H1 (cell line): ENCODE measurements around the gene ENAH. TPM values are rescaled to one million over a fixed set of nuclear protein-coding genes. Genes with fewer than 3 reads are reported as not detected.

ENCODE experiments used
- CTCF ChIA-PET: fragments of 300-600 bp; sonication (Branson Sonifier 250); formaldehyde crosslinking; loops from one replicate; lab custom pipeline; 2021; ENCODE audit not compliant: partially characterized antibody; lab: Charles Lee
- POLR2A ChIA-PET: fragments of 300-600 bp; sonication (Branson Sonifier 250); formaldehyde crosslinking; loops from one replicate; lab custom pipeline; 2021; ENCODE audit warnings: inconsistent platforms; ENCODE audit not compliant: partially characterized antibody; lab: Charles Lee
- DNase-seq, 2 experiments: peaks; one replicate each; pipeline versions ENCODE4 v3.0.0 to v3.0.0-alpha.2; 2010 to 2022; ENCODE audit warnings: low spot score in 2 of 2, low read depth in 1 of 2, mixed read lengths in 1 of 2
- FAIRE-seq: peaks from 2 replicates; lab custom pipeline; 2011; peaks lifted over from hg19 to GRCh38; lab: Jason Lieb, UNC
- H2AFZ ChIP-seq: 2 replicates; pipeline ENCODE4 v1.8.1; 2012; ENCODE audit warnings: low read length, inconsistent platforms
- H2AK5ac ChIP-seq: 2 replicates; pipeline ENCODE4 v1.6.1; 2013; ENCODE audit warnings: low read depth, low read length
- H2BK120ac ChIP-seq: replicated peaks from 2 replicates; pipeline ENCODE3; 2013; ENCODE audit warnings: low read depth, low read length, inconsistent platforms
- H2BK12ac ChIP-seq: 2 replicates; pipeline ENCODE4 v1.6.1; 2013; ENCODE audit warnings: low read depth, low read length
- H2BK15ac ChIP-seq: 2 replicates; pipeline ENCODE4 v1.6.1; 2013; ENCODE audit warnings: low read length
- H2BK20ac ChIP-seq: 2 replicates; pipeline ENCODE4 v1.6.1; 2013; ENCODE audit warnings: low read length
- H2BK5ac ChIP-seq: 2 replicates; pipeline ENCODE4 v1.6.1; 2013; ENCODE audit warnings: low read depth, low read length
- H3K14ac ChIP-seq: 2 replicates; pipeline ENCODE4 v1.6.1; 2013; ENCODE audit warnings: inconsistent platforms; ENCODE audit not compliant: insufficient read length
- H3K18ac ChIP-seq: 2 replicates; pipeline ENCODE4 v1.6.1; 2013; ENCODE audit warnings: low read length; ENCODE audit errors: extremely low read depth
- H3K23ac ChIP-seq: 2 replicates; pipeline ENCODE4 v1.6.1; 2013; ENCODE audit warnings: inconsistent platforms; ENCODE audit not compliant: insufficient read length
- H3K23me2 ChIP-seq: 2 replicates; pipeline ENCODE4 v1.6.1; 2013; ENCODE audit warnings: low read depth, low read length
- H3K27ac ChIP-seq: 2 replicates; pipeline ENCODE4 v1.6.1; 2011; ENCODE audit warnings: low read depth, low read length, inconsistent platforms
- H3K27me3 ChIP-seq, 4 experiments: replicated peaks in 1 of 4; 1 replicate in 1 of 4; 2 replicates in 3 of 4; pipeline versions ENCODE4 v1.6.1 to v1.8.1; 2011 to 2013; ENCODE audit warnings: low read length in 3 of 4, mild to moderate bottlenecking in 3 of 4, inconsistent platforms in 2 of 4, mixed read lengths in 2 of 4, moderate library complexity in 1 of 4; ENCODE audit not compliant: control insufficient read depth in 3 of 4, insufficient read depth in 3 of 4; ENCODE audit errors: extremely low read depth in 1 of 4
- H3K36me3 ChIP-seq, 4 experiments: 2 replicates each; pipeline versions ENCODE4 v1.6.1 to v1.8.1; 2011 to 2013; ENCODE audit warnings: mild to moderate bottlenecking in 4 of 4, low read length in 3 of 4, moderate library complexity in 2 of 4, control low read depth in 1 of 4, inconsistent platforms in 1 of 4; ENCODE audit not compliant: insufficient read depth in 4 of 4, control insufficient read depth in 2 of 4
- H3K4ac ChIP-seq: replicated peaks from 2 replicates; pipeline ENCODE3; 2013; ENCODE audit warnings: low read length, low read depth, mixed read lengths, inconsistent platforms; ENCODE audit not compliant: insufficient read length
- H3K4me1 ChIP-seq, 4 experiments: replicated peaks in 1 of 4; 1 replicate in 1 of 4; 2 replicates in 3 of 4; pipeline versions ENCODE4 v1.6.1 to v1.8.1; 2011 to 2013; ENCODE audit warnings: low read length in 3 of 4, inconsistent platforms in 2 of 4, mixed read lengths in 1 of 4; ENCODE audit not compliant: insufficient read depth in 4 of 4, control insufficient read depth in 3 of 4
- H3K4me2 ChIP-seq, 2 experiments: 2 replicates each; pipeline versions ENCODE4 v1.6.1 to v1.8.1; 2011 to 2013; ENCODE audit warnings: low read depth in 2 of 2, low read length in 2 of 2, control low read depth in 1 of 2, inconsistent platforms in 1 of 2, mild to moderate bottlenecking in 1 of 2; ENCODE audit not compliant: insufficient read depth in 1 of 2
- H3K4me3 ChIP-seq, 4 experiments: fragments of 200-600, 300-600 bp in 1 of 4; sonication (generic), shearing (Covaris generic), sonication (Bioruptor Twin) in 1 of 4; 2 replicates each; pipeline versions ENCODE4 v1.5.1 to v1.8.1; 2011 to 2016; ENCODE audit warnings: low read length in 4 of 4, low read depth in 3 of 4, control low read depth in 2 of 4, inconsistent platforms in 2 of 4, mild to moderate bottlenecking in 2 of 4, mixed read lengths in 1 of 4, moderate library complexity in 1 of 4; ENCODE audit not compliant: insufficient read depth in 2 of 4; ENCODE audit errors: extremely low read depth in 1 of 4
- H3K56ac ChIP-seq: replicated peaks from 2 replicates; pipeline ENCODE3; 2013; ENCODE audit warnings: low read depth, mild to moderate bottlenecking, mixed read lengths, low read length, inconsistent platforms; ENCODE audit not compliant: insufficient read length
- H3K79me1 ChIP-seq: 2 replicates; pipeline ENCODE4 v1.6.1; 2013; ENCODE audit warnings: low read depth, low read length, control low read depth
- H3K79me2 ChIP-seq, 2 experiments: 2 replicates each; pipeline versions ENCODE4 v1.6.1 to v1.8.1; 2012 to 2013; ENCODE audit warnings: low read length in 2 of 2, mild to moderate bottlenecking in 2 of 2, inconsistent platforms in 1 of 2; ENCODE audit not compliant: insufficient read depth in 2 of 2, control insufficient read depth in 1 of 2
- H3K9ac ChIP-seq, 4 experiments: replicated peaks in 1 of 4; 1 replicate in 1 of 4; 2 replicates in 3 of 4; pipeline versions ENCODE4 v1.6.1 to v1.8.1; 2011 to 2013; ENCODE audit warnings: low read depth in 3 of 4, low read length in 3 of 4, control low read depth in 2 of 4, mild to moderate bottlenecking in 2 of 4, moderate library complexity in 2 of 4, inconsistent platforms in 1 of 4; ENCODE audit errors: extremely low read depth in 1 of 4
- H3K9me3 ChIP-seq, 2 experiments: 2 replicates each; pipeline versions ENCODE4 v1.6.1 to v1.8.1; 2012 to 2013; ENCODE audit warnings: mild to moderate bottlenecking in 2 of 2, moderate library complexity in 2 of 2, control low read depth in 1 of 2, inconsistent platforms in 1 of 2, low read depth in 1 of 2, low read length in 1 of 2, mixed read lengths in 1 of 2; ENCODE audit not compliant: insufficient read depth in 2 of 2
- H4K20me1 ChIP-seq, 2 experiments: replicated peaks in 1 of 2; 2 replicates each; pipeline versions ENCODE3 to v1.8.1; 2011 to 2013; ENCODE audit warnings: inconsistent platforms in 2 of 2, low read length in 2 of 2, mild to moderate bottlenecking in 1 of 2; ENCODE audit not compliant: insufficient read depth in 2 of 2, control insufficient read depth in 1 of 2
- H4K5ac ChIP-seq: 2 replicates; pipeline ENCODE4 v1.6.1; 2013; ENCODE audit warnings: low read length, low read depth, mixed read lengths, inconsistent platforms; ENCODE audit not compliant: insufficient read length
- H4K8ac ChIP-seq: 2 replicates; pipeline ENCODE4 v1.8.0; 2013; ENCODE audit warnings: mild to moderate bottlenecking, moderate library complexity, low read length, inconsistent platforms; ENCODE audit not compliant: insufficient read depth; ENCODE audit errors: extremely low read depth
- H4K91ac ChIP-seq: replicated peaks from 2 replicates; pipeline ENCODE3; 2013; ENCODE audit warnings: low read length, mixed read lengths, inconsistent platforms; ENCODE audit not compliant: insufficient read length
- BCL11A ChIP-seq, 2 experiments: IDR thresholded peaks; one replicate each; pipeline ENCODE4 v1.6.1; 2011; ENCODE audit warnings: low read depth in 2 of 2, low read length in 2 of 2, mild to moderate bottlenecking in 2 of 2
- FOSL1 ChIP-seq: IDR thresholded peaks from 2 replicates; pipeline ENCODE4 v1.6.1; 2011; ENCODE audit warnings: mild to moderate bottlenecking, low read depth, low read length, moderate library complexity; ENCODE audit not compliant: insufficient read depth
- GABPA ChIP-seq: IDR thresholded peaks from 2 replicates; pipeline ENCODE4 v1.6.1; 2011; ENCODE audit warnings: mild to moderate bottlenecking, low read length, moderate library complexity, borderline replicate concordance; ENCODE audit not compliant: insufficient read depth
- GTF2F1 ChIP-seq: IDR thresholded peaks from 2 replicates; pipeline ENCODE4 v1.6.1; 2012; ENCODE audit warnings: low read depth, low read length, improper control_type of control experiment, borderline replicate concordance
- KDM4A ChIP-seq: IDR thresholded peaks from one replicate; pipeline ENCODE4 v1.7.1; 2012; ENCODE audit warnings: low read depth, mild to moderate bottlenecking, moderate library complexity, low read length, inconsistent platforms; ENCODE audit not compliant: severe bottlenecking
- RAD21 ChIP-seq, 2 experiments: IDR thresholded peaks in 1 of 2; conservative IDR thresholded peaks in 1 of 2; 2 replicates each; pipeline ENCODE4 v1.6.1; 2011; ENCODE audit warnings: low read depth in 2 of 2, low read length in 2 of 2, improper control_type of control experiment in 1 of 2, inconsistent platforms in 1 of 2, mild to moderate bottlenecking in 1 of 2, moderate library complexity in 1 of 2
- RBBP5 ChIP-seq: IDR thresholded peaks from 2 replicates; pipeline ENCODE4 v1.7.1; 2012; ENCODE audit warnings: low read depth, mild to moderate bottlenecking, inconsistent platforms, low read length, moderate library complexity, borderline replicate concordance
- SUZ12 ChIP-seq: fragments of 200-600 bp; sonication (generic); IDR thresholded peaks from 2 replicates; pipeline ENCODE4 v1.6.1; 2012; ENCODE audit warnings: mild to moderate bottlenecking, inconsistent platforms, low read length, moderate library complexity, mixed read lengths
- WGBS, 2 experiments: shearing (Covaris generic) in 1 of 2; methylation state at CpG; one replicate each; pipeline versions ENCODE4 v1.1.6 to v1.1.7; 2013 to 2015; ENCODE audit warnings: low lambda C conversion rate in 2 of 2, mixed read lengths in 2 of 2, inconsistent platforms in 1 of 2, low coverage in 1 of 2, missing lambda C conversion rate in 1 of 2; ENCODE audit not compliant: insufficient replicate concordance in 2 of 2, insufficient coverage in 1 of 2, insufficient read length in 1 of 2; ENCODE audit errors: extremely low coverage in 1 of 2, missing lambda C conversion rate in 1 of 2; 5-methylcytosine and 5-hydroxymethylcytosine counted together
- polyA plus RNA-seq, 7 experiments: library from polyadenylated mRNA; depleted of rRNA in 3 of 7; stranded (reverse) in 5 of 7; unstranded in 2 of 7; fragments of >200 nt in 5 of 7; fragments of 200-250 nt in 2 of 7; gene quantifications; 1 replicate in 5 of 7; 2 replicates in 1 of 7; 4 replicates in 1 of 7; pipeline versions ENCODE4 v1.2.1 to v1.2.3, GENCODE V29; 2011 to 2013; ENCODE audit warnings: missing spikeins in 2 of 7, mixed read lengths in 2 of 7
- total RNA-seq: library from RNA; stranded (reverse); fragmentation: NEBNext Ultra II Directional; extraction: Animal tissue kit (Norgen Biotek cat#: 25700); gene quantifications from 2 replicates; pipeline ENCODE4 v1.2.1, GENCODE V29; 2021
- TF ChIP-seq, protein P1 (sequence below): IDR thresholded peaks from 2 replicates; pipeline ENCODE4 v1.6.1; 2012; ENCODE audit warnings: inconsistent platforms

The ENAH gene
- total and polyA plus RNA-seq, 2 of the 8 experiments (the other 6 are each of a cell fraction or from before 2014, with no cell fraction given) = 39.1 to 335 TPM

DNA sequence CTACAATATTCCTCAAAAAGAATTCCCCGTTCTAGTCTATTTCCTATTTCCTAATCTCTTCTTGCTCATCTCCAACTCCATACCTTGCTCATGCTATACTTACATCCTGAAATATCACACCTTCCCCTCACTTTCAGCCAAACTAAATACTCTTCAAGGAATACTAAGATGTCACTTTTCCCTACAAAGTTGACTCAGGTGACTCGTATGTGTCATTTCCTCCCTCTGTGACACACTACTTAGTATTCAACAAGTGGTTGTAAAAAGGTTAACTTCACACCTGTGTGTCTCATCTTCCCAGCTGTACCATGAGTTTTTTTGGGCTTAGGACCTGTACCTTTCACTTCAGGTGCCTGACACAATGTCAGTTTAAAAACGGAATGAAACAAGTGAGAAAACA, 143.2 kb downstream of the ENAH start:
- CTCF ChIA-PET = interaction anchor here (1.1 to 5.5 kb wide), 8 partner anchors 8 to 262 kb away, joined by 3 to 24 read pairs (median 4); no protein-coding TSS in a partner anchor
- Histone ChIP-seq H3K4me2 (peak overlapping the region in 1 of 2 experiments; percentile 52; a peak in 1 of 4 replicates), H2BK20ac (no peak overlapping the region), H2AK5ac (no peak overlapping the region), H2BK12ac (no peak overlapping the region), H3K56ac (no peak overlapping the region), H3K18ac (no peak overlapping the region), H4K91ac (no peak overlapping the region), H3K14ac (no peak overlapping the region), H3K27ac (no peak overlapping the region), H3K9me3 (no peaks in the 10 kb centered on the region), H4K5ac (no peak overlapping the region), H3K27me3 (no peaks in the 10 kb centered on the region), H3K9ac (no peak overlapping the region), H2BK5ac (no peak overlapping the region), H2BK15ac (no peak overlapping the region), H3K36me3 (peaks cover 0 to 63% (median 14%) of the 10 kb centered on the region in 4 experiments; a peak in 4 of 8 replicates), H4K20me1 (peaks cover 0 to 2% of the 10 kb centered on the region in 2 experiments), H3K79me2 (peaks cover 0 to 11% of the 10 kb centered on the region in 2 experiments; a peak in 1 of 4 replicates), H3K4me3 (no peak overlapping the region), H4K8ac (no peak overlapping the region), H2BK120ac (no peak overlapping the region), H3K23me2 (no peaks in the 10 kb centered on the region), H3K79me1 (no peaks in the 10 kb centered on the region), H2AFZ (no peak overlapping the region), H3K23ac (no peak overlapping the region), H3K4ac (no peak overlapping the region), H3K4me1 (peaks cover 5 to 19% (median 15%) of the 10 kb centered on the region in 4 experiments; a peak in 5 of 7 replicates)
- POLR2A ChIA-PET = interaction anchor here (0.8 to 2.4 kb wide), 5 partner anchors 10 to 555 kb away, joined by 3 to 12 read pairs (median 4); no protein-coding TSS in a partner anchor
- FAIRE-seq (peak; percentile 7), DNase-seq (no peak)
- 87 to 100% methylated on average over 1 to 3 of the region's 3 CpGs for WGBS, 2 experiments
- TF ChIP-seq FOSL1 = no peak
- TF ChIP-seq GABPA = no peak
- no peak for TF ChIP-seq BCL11A (IDR thresholded peaks at IDR 0.05; ENCODE audit: low read depth in 2 of 2, low read length in 2 of 2)
- TF ChIP-seq, protein P1, sequence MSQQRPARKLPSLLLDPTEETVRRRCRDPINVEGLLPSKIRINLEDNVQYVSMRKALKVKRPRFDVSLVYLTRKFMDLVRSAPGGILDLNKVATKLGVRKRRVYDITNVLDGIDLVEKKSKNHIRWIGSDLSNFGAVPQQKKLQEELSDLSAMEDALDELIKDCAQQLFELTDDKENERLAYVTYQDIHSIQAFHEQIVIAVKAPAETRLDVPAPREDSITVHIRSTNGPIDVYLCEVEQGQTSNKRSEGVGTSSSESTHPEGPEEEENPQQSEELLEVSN = no peak
- TF ChIP-seq RBBP5 = no peak
- no peak for TF ChIP-seq GTF2F1
- no peak for TF ChIP-seq SUZ12
- no peak for TF ChIP-seq RAD21 (IDR thresholded peaks at IDR 0.05 in 1 of 2, conservative IDR thresholded peaks at IDR 0.05 in 1 of 2; ENCODE audit: low read depth in 2 of 2, low read length in 2 of 2)
- TF ChIP-seq KDM4A = no peak
